SK-N-SH (cell line): ENCODE measurements around the gene TGFB1I1. TPM values are rescaled to one million over a fixed set of nuclear protein-coding genes. Genes with fewer than 3 reads are reported as not detected.
"Not testable (repeated sequence)": the region's sequence is repeated elsewhere in the genome, so short reads cannot be mapped to it uniquely, and the experiment has no call there.

ENCODE experiments used
- CTCF ChIA-PET: fragments of 300-600, 350-600 bp; formaldehyde crosslinking; extraction: SDS; loops from one replicate; lab custom pipeline; 2021; lab: Yijun Ruan, JAX
- POLR2A ChIA-PET: fragments of 350-600 bp; sonication (Branson Sonifier 250); formaldehyde crosslinking; extraction: SDS; loops from one replicate; lab custom pipeline; 2020; ENCODE audit warnings: antibody characterized with exemption, inconsistent platforms; lab: Yijun Ruan, JAX
- DNase-seq: peaks from one replicate; pipeline ENCODE4 v3.0.0; 2012
- H2AFZ ChIP-seq: fragments of 200-600 bp; sonication (generic); 2 replicates; pipeline ENCODE4 v1.8.1; 2016; ENCODE audit warnings: antibody characterized with exemption, mild to moderate bottlenecking, low read depth
- H3F3A ChIP-seq: fragments of 200-600 bp; sonication (generic); replicated peaks from 2 replicates; pipeline ENCODE3; 2016; ENCODE audit warnings: antibody characterized with exemption, mild to moderate bottlenecking; ENCODE audit not compliant: insufficient read depth
- H3K27ac ChIP-seq, 2 experiments: fragments of 200-500 bp in 1 of 2; fragments of 200-600 bp in 1 of 2; sonication (Bioruptor generic) in 1 of 2; sonication (generic), shearing (Covaris generic) in 1 of 2; 2 replicates each; pipeline versions ENCODE4 v1.5.1 to v1.6.1; 2014 to 2016; ENCODE audit warnings: low read depth in 2 of 2, inconsistent platforms in 1 of 2, low read length in 1 of 2, mild to moderate bottlenecking in 1 of 2, mixed read lengths in 1 of 2
- H3K27me3 ChIP-seq: fragments of 200-600 bp; sonication (generic), shearing (Covaris generic); 2 replicates; pipeline ENCODE4 v1.6.1; 2016; ENCODE audit warnings: mixed run types; ENCODE audit not compliant: insufficient read depth
- H3K36me3 ChIP-seq, 2 experiments: fragments of 200-500 bp in 1 of 2; fragments of 200-600 bp in 1 of 2; sonication (Bioruptor generic) in 1 of 2; sonication (generic) in 1 of 2; replicated peaks in 1 of 2; 2 replicates each; pipeline versions ENCODE3 to v1.5.1; 2014 to 2016; ENCODE audit warnings: low read length in 1 of 2, mild to moderate bottlenecking in 1 of 2; ENCODE audit not compliant: insufficient read depth in 2 of 2, control insufficient read depth in 1 of 2
- H3K4me1 ChIP-seq, 2 experiments: fragments of 200-500 bp in 1 of 2; fragments of 200-600 bp in 1 of 2; sonication (Bioruptor generic) in 1 of 2; sonication (generic), shearing (Covaris generic) in 1 of 2; 2 replicates each; pipeline versions ENCODE4 v1.5.1 to v1.6.1; 2014 to 2016; ENCODE audit warnings: low read depth in 1 of 2, low read length in 1 of 2, mixed run types in 1 of 2; ENCODE audit not compliant: insufficient read depth in 2 of 2, control insufficient read depth in 1 of 2
- H3K4me2 ChIP-seq: fragments of 200-600 bp; sonication (generic), shearing (Covaris generic); 2 replicates; pipeline ENCODE4 v1.6.1; 2017; ENCODE audit warnings: mixed run types
- H3K4me3 ChIP-seq, 2 experiments: fragments of 200-500 bp in 1 of 2; fragments of 200-600 bp in 1 of 2; sonication (Bioruptor generic) in 1 of 2; sonication (generic), shearing (Covaris generic) in 1 of 2; 2 replicates each; pipeline versions ENCODE4 v1.5.1 to v1.8.1; 2014 to 2016; ENCODE audit warnings: low read depth in 2 of 2, inconsistent platforms in 1 of 2, low read length in 1 of 2, mild to moderate bottlenecking in 1 of 2, mixed read lengths in 1 of 2, moderate library complexity in 1 of 2
- H3K79me2 ChIP-seq: fragments of 200-600 bp; sonication (generic); 2 replicates; pipeline ENCODE4 v1.8.1; 2017; ENCODE audit warnings: mild to moderate bottlenecking; ENCODE audit not compliant: insufficient read depth
- H3K9ac ChIP-seq: fragments of 200-600 bp; sonication (generic); 2 replicates; pipeline ENCODE4 v1.6.1; 2017; ENCODE audit warnings: mixed run types
- H3K9me2 ChIP-seq: fragments of 200-600 bp; sonication (generic); 2 replicates; pipeline ENCODE4 v1.6.1; 2017; ENCODE audit warnings: mixed run types
- H3K9me3 ChIP-seq: fragments of 200-600 bp; sonication (generic); 2 replicates; pipeline ENCODE4 v1.6.1; 2017; ENCODE audit warnings: mixed run types, mild to moderate bottlenecking, moderate library complexity
- H4K20me1 ChIP-seq: fragments of 200-600 bp; sonication (generic); 2 replicates; pipeline ENCODE4 v1.6.1; 2017; ENCODE audit warnings: mild to moderate bottlenecking, mixed run types; ENCODE audit not compliant: insufficient read depth
- ELF1 ChIP-seq: IDR thresholded peaks from 2 replicates; pipeline ENCODE4 v1.4.0; 2012
- EZH2phosphoT487 ChIP-seq: fragments of 200-600 bp; sonication (generic); IDR thresholded peaks from 2 replicates; pipeline ENCODE4 v1.6.1; 2017; ENCODE audit warnings: low read depth, mixed run types, mild to moderate bottlenecking, antibody characterized with exemption, moderate library complexity, borderline replicate concordance
- FOSL2 ChIP-seq: IDR thresholded peaks from 2 replicates; pipeline ENCODE4 v1.4.0; 2012; ENCODE audit warnings: low read depth, mild to moderate bottlenecking, moderate library complexity, borderline replicate concordance
- FOXJ3 ChIP-seq: sonication (generic); formaldehyde crosslinking; IDR thresholded peaks from 2 replicates; pipeline ENCODE4 v1.5.1; 2020; ENCODE audit warnings: mild to moderate bottlenecking, missing genetic modification reagents
- FOXM1 ChIP-seq: IDR thresholded peaks from 2 replicates; pipeline ENCODE4 v1.4.0; 2012; ENCODE audit warnings: low read depth, mild to moderate bottlenecking
- JUND ChIP-seq: IDR thresholded peaks from 2 replicates; pipeline ENCODE4 v1.4.0; 2012
- NRF1 ChIP-seq: IDR thresholded peaks from 2 replicates; pipeline ENCODE4 v1.6.1; 2012; ENCODE audit warnings: low read depth, mild to moderate bottlenecking, low read length
- RAD21 ChIP-seq: IDR thresholded peaks from 2 replicates; pipeline ENCODE4 v1.6.1; 2012; ENCODE audit warnings: mild to moderate bottlenecking, low read length
- RCOR1 ChIP-seq: fragments of 150-350 bp; IDR thresholded peaks from 2 replicates; pipeline ENCODE4 v1.6.1; 2017; ENCODE audit warnings: antibody characterized with exemption, low read length
- SIN3A ChIP-seq: IDR thresholded peaks from 2 replicates; pipeline ENCODE4 v1.6.1; 2012; ENCODE audit warnings: low read depth, mild to moderate bottlenecking, low read length, moderate library complexity, borderline replicate concordance
- SMC3 ChIP-seq: IDR thresholded peaks from 2 replicates; pipeline ENCODE4 v1.6.1; 2012; ENCODE audit warnings: low read depth, low read length, improper control_type of control experiment
- TAF1 ChIP-seq: IDR thresholded peaks from 2 replicates; pipeline ENCODE4 v1.6.1; 2012; ENCODE audit warnings: low read depth, mild to moderate bottlenecking, low read length, moderate library complexity, borderline replicate concordance
- WGBS: methylation state at CpG from one replicate; pipeline ENCODE4 v1.1.6; 2017; ENCODE audit warnings: low lambda C conversion rate; 5-methylcytosine and 5-hydroxymethylcytosine counted together
- polyA plus RNA-seq, 3 experiments: library from polyadenylated mRNA; depleted of rRNA; stranded (reverse); fragments of >200 nt; gene quantifications; 2 replicates each; pipeline ENCODE4 v1.2.3, GENCODE V29; 2012
- TF ChIP-seq, protein P1 (sequence below): fragments of 150-350 bp; IDR thresholded peaks from 2 replicates; pipeline ENCODE4 v1.6.1; 2017; ENCODE audit warnings: antibody characterized with exemption, low read length, low read depth, borderline replicate concordance
- TF ChIP-seq, protein P2 (sequence below): IDR thresholded peaks from 2 replicates; pipeline ENCODE4 v1.4.0; 2012; ENCODE audit warnings: low read depth, borderline replicate concordance
- TF ChIP-seq, protein P3 (sequence below): fragments of 150-350 bp; IDR thresholded peaks from 2 replicates; pipeline ENCODE4 v1.6.1; 2016; ENCODE audit warnings: mild to moderate bottlenecking, low read depth, low read length

Gene TGFB1I1
- polyA plus RNA-seq, 1 of the 3 experiments (the other 2 are of a cell fraction), result 29.7 TPM

DNA sequence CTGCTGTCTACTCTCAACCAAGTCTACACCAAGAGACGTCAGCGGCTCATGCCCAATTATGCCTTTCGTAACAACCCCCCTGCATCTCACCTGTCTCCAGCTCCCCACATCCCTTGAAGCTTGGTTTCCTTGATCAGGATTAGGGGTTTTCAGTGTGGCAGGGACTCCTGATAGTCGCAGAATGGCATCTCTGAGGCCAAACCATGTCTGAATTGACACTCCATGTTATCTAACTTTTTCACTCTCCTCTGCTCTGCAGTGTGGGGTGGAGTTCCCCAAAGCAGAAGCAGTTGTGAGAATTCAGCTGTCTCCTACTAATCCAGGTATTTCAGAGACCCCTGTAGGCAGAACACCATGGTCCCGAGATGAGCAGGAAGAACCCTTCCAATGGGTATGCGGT, 50.1 kb downstream of the TGFB1I1 start:
- POLR2A ChIA-PET, result no interaction called here
- no peaks in the 10 kb centered on the region for H3K79me2 ChIP-seq
- H3K9me3 ChIP-seq, result no peaks in the 10 kb centered on the region
- no peak overlapping the region for H3K9ac ChIP-seq
- DNase-seq, result no peak
- 15% methylated on average over 6 of the region's 6 CpGs for WGBS
- CTCF ChIA-PET, result interaction anchor here (1.2 to 1.5 kb wide), 3 partner anchors 11 to 71 kb away, joined by 3 to 4 read pairs (median 3); partner anchors contain the start of gene RUSF1
- no peaks in the 10 kb centered on the region for H3K9me2 ChIP-seq
- no peak for TF ChIP-seq FOXJ3 (CRISPR knock-in tag)
- TF ChIP-seq, protein P1, sequence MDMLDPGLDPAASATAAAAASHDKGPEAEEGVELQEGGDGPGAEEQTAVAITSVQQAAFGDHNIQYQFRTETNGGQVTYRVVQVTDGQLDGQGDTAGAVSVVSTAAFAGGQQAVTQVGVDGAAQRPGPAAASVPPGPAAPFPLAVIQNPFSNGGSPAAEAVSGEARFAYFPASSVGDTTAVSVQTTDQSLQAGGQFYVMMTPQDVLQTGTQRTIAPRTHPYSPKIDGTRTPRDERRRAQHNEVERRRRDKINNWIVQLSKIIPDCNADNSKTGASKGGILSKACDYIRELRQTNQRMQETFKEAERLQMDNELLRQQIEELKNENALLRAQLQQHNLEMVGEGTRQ, result no peak
- TF ChIP-seq, protein P2, sequence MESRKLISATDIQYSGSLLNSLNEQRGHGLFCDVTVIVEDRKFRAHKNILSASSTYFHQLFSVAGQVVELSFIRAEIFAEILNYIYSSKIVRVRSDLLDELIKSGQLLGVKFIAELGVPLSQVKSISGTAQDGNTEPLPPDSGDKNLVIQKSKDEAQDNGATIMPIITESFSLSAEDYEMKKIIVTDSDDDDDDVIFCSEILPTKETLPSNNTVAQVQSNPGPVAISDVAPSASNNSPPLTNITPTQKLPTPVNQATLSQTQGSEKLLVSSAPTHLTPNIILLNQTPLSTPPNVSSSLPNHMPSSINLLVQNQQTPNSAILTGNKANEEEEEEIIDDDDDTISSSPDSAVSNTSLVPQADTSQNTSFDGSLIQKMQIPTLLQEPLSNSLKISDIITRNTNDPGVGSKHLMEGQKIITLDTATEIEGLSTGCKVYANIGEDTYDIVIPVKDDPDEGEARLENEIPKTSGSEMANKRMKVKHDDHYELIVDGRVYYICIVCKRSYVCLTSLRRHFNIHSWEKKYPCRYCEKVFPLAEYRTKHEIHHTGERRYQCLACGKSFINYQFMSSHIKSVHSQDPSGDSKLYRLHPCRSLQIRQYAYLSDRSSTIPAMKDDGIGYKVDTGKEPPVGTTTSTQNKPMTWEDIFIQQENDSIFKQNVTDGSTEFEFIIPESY, result no peak
- no peak for TF ChIP-seq ELF1
- TF ChIP-seq SIN3A, result no peak
- TF ChIP-seq RAD21, result no peak
- H3K27me3 ChIP-seq, result peaks cover 45% of the 10 kb centered on the region
- H2AFZ ChIP-seq, result no peak overlapping the region
- H3F3A ChIP-seq, result no peaks in the 10 kb centered on the region
- H3K4me1 ChIP-seq, result no peaks in the 10 kb centered on the region
- no peaks in the 10 kb centered on the region for H4K20me1 ChIP-seq
- H3K4me3 ChIP-seq, result no peak overlapping the region
- no peaks in the 10 kb centered on the region for H3K36me3 ChIP-seq
- no peak overlapping the region for H3K27ac ChIP-seq
- H3K4me2 ChIP-seq, result no peak overlapping the region

DNA sequence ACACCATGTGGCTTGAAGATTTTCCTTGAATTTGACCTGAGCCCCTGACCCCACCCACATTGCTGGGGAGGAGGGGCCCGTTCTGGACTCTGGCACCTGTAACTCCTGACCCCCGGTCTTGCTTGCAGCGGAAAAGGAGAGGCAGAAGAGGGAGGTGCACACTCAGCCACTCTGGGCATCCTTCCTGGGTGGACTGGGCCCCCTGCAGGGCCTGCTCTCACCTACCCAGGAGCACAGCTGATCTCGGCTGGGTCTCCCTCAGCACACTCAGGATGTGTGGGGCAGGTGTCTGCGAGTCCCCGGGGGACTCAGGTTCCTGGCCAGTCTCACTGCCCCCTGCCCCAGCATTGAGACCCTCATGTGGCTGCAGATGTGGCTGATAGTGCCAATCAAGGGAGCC, 51.8 kb downstream of the TGFB1I1 start:
- H3K4me3 ChIP-seq, H3K4me1 ChIP-seq, H3K9me3 ChIP-seq, H3K9ac ChIP-seq, CTCF ChIA-PET, POLR2A ChIA-PET, H3K79me2 ChIP-seq, H3F3A ChIP-seq, H3K36me3 ChIP-seq, H3K27ac ChIP-seq, H2AFZ ChIP-seq, H4K20me1 ChIP-seq, H3K4me2 ChIP-seq, DNase-seq, H3K9me2 ChIP-seq: not testable (repeated sequence)
- WGBS, result 10% methylated on average over 3 of the region's 6 CpGs
- peaks cover 54% of the 10 kb centered on the region for H3K27me3 ChIP-seq

DNA sequence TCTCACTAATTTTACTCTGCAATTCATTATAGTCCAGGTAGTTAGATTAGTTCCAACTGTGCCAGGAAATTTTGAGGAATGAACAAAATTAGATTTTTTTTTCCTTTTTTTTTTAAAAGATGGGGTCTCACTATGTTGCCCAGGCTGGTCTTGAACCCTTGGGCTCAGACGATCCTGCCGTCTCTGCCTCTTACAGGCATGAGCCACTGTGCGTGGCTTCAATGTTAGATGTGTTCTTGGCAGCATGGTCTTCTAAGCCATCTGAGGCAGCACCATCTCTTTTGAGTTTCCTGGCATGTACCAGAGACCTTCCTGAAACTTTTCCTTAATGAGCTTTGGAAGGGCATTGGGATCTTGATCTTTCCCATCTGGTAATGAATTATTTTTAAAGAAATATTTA, 53.2 kb downstream of the TGFB1I1 start:
- Histone ChIP-seq H3K4me2 (no peak overlapping the region), H3K79me2 (no peaks in the 10 kb centered on the region), H3K9me3 (no peaks in the 10 kb centered on the region), H3K9me2 (no peaks in the 10 kb centered on the region), H3K27ac (no peak overlapping the region), H3K4me1 (no peaks in the 10 kb centered on the region), H4K20me1 (no peaks in the 10 kb centered on the region), H3K9ac (no peak overlapping the region), H3K27me3 (peaks cover 60% of the 10 kb centered on the region), H3F3A (no peaks in the 10 kb centered on the region), H2AFZ (no peak overlapping the region), H3K36me3 (no peaks in the 10 kb centered on the region), H3K4me3 (no peak overlapping the region)
- CTCF ChIA-PET, result no interaction called here
- no peak for DNase-seq
- POLR2A ChIA-PET, result no interaction called here
- WGBS, result 32% methylated on average over 3 of the region's 3 CpGs
- TF ChIP-seq NRF1 (no peak), TAF1 (no peak), JUND (no peak), RCOR1 (no peak), ELF1 (no peak), SIN3A (no peak), FOSL2 (no peak), FOXM1 (no peak), EZH2phosphoT487 (no peak), SMC3 (no peak)
- TF ChIP-seq, protein P2, result no peak
- TF ChIP-seq, protein P3, sequence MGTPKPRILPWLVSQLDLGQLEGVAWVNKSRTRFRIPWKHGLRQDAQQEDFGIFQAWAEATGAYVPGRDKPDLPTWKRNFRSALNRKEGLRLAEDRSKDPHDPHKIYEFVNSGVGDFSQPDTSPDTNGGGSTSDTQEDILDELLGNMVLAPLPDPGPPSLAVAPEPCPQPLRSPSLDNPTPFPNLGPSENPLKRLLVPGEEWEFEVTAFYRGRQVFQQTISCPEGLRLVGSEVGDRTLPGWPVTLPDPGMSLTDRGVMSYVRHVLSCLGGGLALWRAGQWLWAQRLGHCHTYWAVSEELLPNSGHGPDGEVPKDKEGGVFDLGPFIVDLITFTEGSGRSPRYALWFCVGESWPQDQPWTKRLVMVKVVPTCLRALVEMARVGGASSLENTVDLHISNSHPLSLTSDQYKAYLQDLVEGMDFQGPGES, result no peak
